WTC11 (cell line): ENCODE measurements around the gene TUBB2A. TPM values are rescaled to one million over a fixed set of nuclear protein-coding genes. Genes with fewer than 3 reads are reported as not detected.
A peak's percentile ranks its signal among the peaks of the same experiment; 100 is the strongest.

Experiments
- ATAC-seq: fragments of 200-7000 bp; cut with Tn5 transposase; 2 replicates; pipeline ENCODE4 v1.10.0; 2021; ENCODE audit warnings: mild to moderate bottlenecking, moderate library complexity
- CTCF ChIA-PET: fragments of 300-600 bp; sonication (Branson Sonifier 250); formaldehyde crosslinking; loops from one replicate; lab custom pipeline; 2021; ENCODE audit warnings: antibody characterized with exemption; lab: Charles Lee
- POLR2A ChIA-PET: fragments of 350-600 bp; sonication (Branson Sonifier 250); formaldehyde crosslinking; loops from one replicate; lab custom pipeline; 2021; ENCODE audit warnings: antibody characterized with exemption; lab: Charles Lee
- DNase-seq: peaks from one replicate; pipeline ENCODE4 v3.0.0; 2021; ENCODE audit warnings: low spot score
- H3K27ac Mint-ChIP-seq: 2 replicates; pipeline ENCODE4 v1.8.0; 2021; ENCODE audit warnings: mixed read lengths
- H3K27me3 Mint-ChIP-seq: 2 replicates; pipeline ENCODE4 v1.8.0; 2021; ENCODE audit warnings: low read depth, mild to moderate bottlenecking, moderate library complexity, mixed read lengths
- H3K36me3 Mint-ChIP-seq: 2 replicates; pipeline ENCODE4 v1.8.0; 2021; ENCODE audit warnings: mixed read lengths
- H3K4me1 Mint-ChIP-seq: 2 replicates; pipeline ENCODE4 v1.8.0; 2022; ENCODE audit warnings: mixed read lengths
- H3K4me3 Mint-ChIP-seq: 2 replicates; pipeline ENCODE4 v1.8.0; 2021; ENCODE audit warnings: mild to moderate bottlenecking, moderate library complexity, mixed read lengths
- H3K9me3 Mint-ChIP-seq: 2 replicates; pipeline ENCODE4 v1.8.0; 2021; ENCODE audit warnings: mixed read lengths
- ATF2 ChIP-seq: sonication (generic); formaldehyde crosslinking; IDR thresholded peaks from 2 replicates; pipeline ENCODE4 v1.8.1; 2022; ENCODE audit warnings: low read depth, missing genetic modification reagents, borderline replicate concordance
- CBFB ChIP-seq: sonication (generic); formaldehyde crosslinking; IDR thresholded peaks from 2 replicates; pipeline ENCODE4 v1.8.1; 2022; ENCODE audit warnings: mild to moderate bottlenecking, low read depth, missing genetic modification reagents
- CREM ChIP-seq: sonication (generic); formaldehyde crosslinking; IDR thresholded peaks from 2 replicates; pipeline ENCODE4 v1.8.1; 2022; ENCODE audit warnings: mild to moderate bottlenecking, missing genetic modification reagents, moderate library complexity
- GRHL2 ChIP-seq: fragments of 250-450 bp; sonication (Bioruptor Pico); IDR thresholded peaks from 2 replicates; pipeline ENCODE4 v1.8.0; 2022; ENCODE audit warnings: mild to moderate bottlenecking, moderate library complexity; ENCODE audit not compliant: insufficient replicate concordance, severe bottlenecking
- IRF2 ChIP-seq: sonication (generic); formaldehyde crosslinking; IDR thresholded peaks from 2 replicates; pipeline ENCODE4 v1.8.0; 2022; ENCODE audit warnings: low read depth, missing genetic modification reagents, borderline replicate concordance
- JUN ChIP-seq: sonication (generic); formaldehyde crosslinking; IDR thresholded peaks from 2 replicates; pipeline ENCODE4 v1.8.0; 2023; ENCODE audit warnings: mild to moderate bottlenecking, missing genetic modification reagents
- MYBL2 ChIP-seq: sonication (generic); formaldehyde crosslinking; IDR thresholded peaks from 2 replicates; pipeline ENCODE4 v1.8.1; 2023; ENCODE audit warnings: mild to moderate bottlenecking, moderate library complexity, missing genetic modification reagents
- NFATC4 ChIP-seq: fragments of 250-450 bp; sonication (Bioruptor Pico); IDR thresholded peaks from 2 replicates; pipeline ENCODE4 v1.9.0; 2021; ENCODE audit warnings: mild to moderate bottlenecking
- NFE2L1 ChIP-seq: sonication (generic); formaldehyde crosslinking; IDR thresholded peaks from 2 replicates; pipeline ENCODE4 v1.8.1; 2023; ENCODE audit warnings: missing genetic modification reagents
- NR1H2 ChIP-seq: sonication (generic); formaldehyde crosslinking; IDR thresholded peaks from 2 replicates; pipeline ENCODE4 v1.9.0; 2021; ENCODE audit warnings: mild to moderate bottlenecking, moderate library complexity, missing genetic modification reagents
- OVOL2 ChIP-seq: fragments of 250-450 bp; sonication (Bioruptor Pico); IDR thresholded peaks from 2 replicates; pipeline ENCODE4 v1.9.0; 2021; ENCODE audit warnings: mild to moderate bottlenecking, borderline replicate concordance
- SMAD3 ChIP-seq: sonication (generic); formaldehyde crosslinking; IDR thresholded peaks from 2 replicates; pipeline ENCODE4 v1.8.0; 2022; ENCODE audit warnings: missing genetic modification reagents, mild to moderate bottlenecking, borderline replicate concordance
- SOX15 ChIP-seq: fragments of 250-450 bp; sonication (Bioruptor Pico); IDR thresholded peaks from 2 replicates; pipeline ENCODE4 v1.9.0; 2021; ENCODE audit warnings: mild to moderate bottlenecking
- TEAD4 ChIP-seq: sonication (generic); formaldehyde crosslinking; IDR thresholded peaks from 2 replicates; pipeline ENCODE4 v1.8.0; 2022; ENCODE audit warnings: mild to moderate bottlenecking, missing genetic modification reagents
- ZNF121 ChIP-seq: sonication (generic); formaldehyde crosslinking; IDR thresholded peaks from 2 replicates; pipeline ENCODE4 v1.8.0; 2023; ENCODE audit warnings: missing genetic modification reagents
- ZNF138 ChIP-seq: sonication (generic); formaldehyde crosslinking; conservative IDR thresholded peaks from 2 replicates; pipeline ENCODE4 v1.8.1; 2022; ENCODE audit warnings: mild to moderate bottlenecking, moderate library complexity, missing genetic modification reagents
- ZNF396 ChIP-seq: fragments of 250-450 bp; sonication (Bioruptor Pico); IDR thresholded peaks from 2 replicates; pipeline ENCODE4 v1.8.0; 2021; ENCODE audit warnings: mild to moderate bottlenecking, moderate library complexity, borderline replicate concordance
- total RNA-seq: library from RNA; stranded (reverse); gene quantifications from 3 replicates; pipeline ENCODE4 v1.2.3, GENCODE V29; 2021
- TF ChIP-seq, protein P1 (sequence below): sonication (generic); formaldehyde crosslinking; IDR thresholded peaks from 2 replicates; pipeline ENCODE4 v1.8.1; 2023; ENCODE audit warnings: mild to moderate bottlenecking, missing genetic modification reagents
- TF ChIP-seq, protein P2 (sequence below): sonication (generic); formaldehyde crosslinking; IDR thresholded peaks from 2 replicates; pipeline ENCODE4 v1.8.0; 2022; ENCODE audit warnings: mild to moderate bottlenecking, missing genetic modification reagents
- TF ChIP-seq, protein P3 (sequence below): fragments of 250-450 bp; sonication (Bioruptor Pico); conservative IDR thresholded peaks from 2 replicates; pipeline ENCODE4 v1.9.0; 2021; ENCODE audit warnings: mild to moderate bottlenecking
- TF ChIP-seq, protein P4 (sequence below): sonication (generic); formaldehyde crosslinking; IDR thresholded peaks from 2 replicates; pipeline ENCODE4 v1.8.1; 2023; ENCODE audit warnings: mild to moderate bottlenecking, missing genetic modification reagents, moderate library complexity

The TUBB2A gene
- total RNA-seq, 1 experiment from 2014 or later, result 357 TPM

GRCh38 chr6:3118353-3119039, 38.8 kb downstream of the TUBB2A start, which contains the start of gene BPHL (continued):
- TF ChIP-seq ATF2 (CRISPR knock-in tag), result no peak
- TF ChIP-seq MYBL2 (CRISPR knock-in tag), result peak; percentile 79; the same call in 1 of the 2 replicates
- no peak for TF ChIP-seq CREM (CRISPR knock-in tag)
- no peak for TF ChIP-seq NR1H2 (CRISPR knock-in tag)
- TF ChIP-seq, protein P1, sequence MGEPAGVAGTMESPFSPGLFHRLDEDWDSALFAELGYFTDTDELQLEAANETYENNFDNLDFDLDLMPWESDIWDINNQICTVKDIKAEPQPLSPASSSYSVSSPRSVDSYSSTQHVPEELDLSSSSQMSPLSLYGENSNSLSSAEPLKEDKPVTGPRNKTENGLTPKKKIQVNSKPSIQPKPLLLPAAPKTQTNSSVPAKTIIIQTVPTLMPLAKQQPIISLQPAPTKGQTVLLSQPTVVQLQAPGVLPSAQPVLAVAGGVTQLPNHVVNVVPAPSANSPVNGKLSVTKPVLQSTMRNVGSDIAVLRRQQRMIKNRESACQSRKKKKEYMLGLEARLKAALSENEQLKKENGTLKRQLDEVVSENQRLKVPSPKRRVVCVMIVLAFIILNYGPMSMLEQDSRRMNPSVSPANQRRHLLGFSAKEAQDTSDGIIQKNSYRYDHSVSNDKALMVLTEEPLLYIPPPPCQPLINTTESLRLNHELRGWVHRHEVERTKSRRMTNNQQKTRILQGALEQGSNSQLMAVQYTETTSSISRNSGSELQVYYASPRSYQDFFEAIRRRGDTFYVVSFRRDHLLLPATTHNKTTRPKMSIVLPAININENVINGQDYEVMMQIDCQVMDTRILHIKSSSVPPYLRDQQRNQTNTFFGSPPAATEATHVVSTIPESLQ (CRISPR knock-in tag), result no peak
- no peak for TF ChIP-seq CBFB
- TF ChIP-seq, protein P2, sequence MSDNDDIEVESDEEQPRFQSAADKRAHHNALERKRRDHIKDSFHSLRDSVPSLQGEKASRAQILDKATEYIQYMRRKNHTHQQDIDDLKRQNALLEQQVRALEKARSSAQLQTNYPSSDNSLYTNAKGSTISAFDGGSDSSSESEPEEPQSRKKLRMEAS (CRISPR knock-in tag), result peak; percentile 88

GRCh38 chr6:3117912-3118352, 39.4 kb downstream of the TUBB2A start:
- no peak for ATAC-seq
- peaks cover 25% of the 10 kb centered on the region for H3K4me1 Mint-ChIP-seq
- H3K27me3 Mint-ChIP-seq, result no peaks in the 10 kb centered on the region
- POLR2A ChIA-PET, result no interaction called here
- no peak for TF ChIP-seq ATF2 (CRISPR knock-in tag)
- TF ChIP-seq ZNF138, result no peak
- no peak for TF ChIP-seq SOX15 (CRISPR knock-in tag)
- TF ChIP-seq ZNF396 (CRISPR knock-in tag), result no peak
- TF ChIP-seq IRF2 (CRISPR knock-in tag), result no peak
- no peak for TF ChIP-seq GRHL2 (CRISPR knock-in tag)
- TF ChIP-seq, protein P3, sequence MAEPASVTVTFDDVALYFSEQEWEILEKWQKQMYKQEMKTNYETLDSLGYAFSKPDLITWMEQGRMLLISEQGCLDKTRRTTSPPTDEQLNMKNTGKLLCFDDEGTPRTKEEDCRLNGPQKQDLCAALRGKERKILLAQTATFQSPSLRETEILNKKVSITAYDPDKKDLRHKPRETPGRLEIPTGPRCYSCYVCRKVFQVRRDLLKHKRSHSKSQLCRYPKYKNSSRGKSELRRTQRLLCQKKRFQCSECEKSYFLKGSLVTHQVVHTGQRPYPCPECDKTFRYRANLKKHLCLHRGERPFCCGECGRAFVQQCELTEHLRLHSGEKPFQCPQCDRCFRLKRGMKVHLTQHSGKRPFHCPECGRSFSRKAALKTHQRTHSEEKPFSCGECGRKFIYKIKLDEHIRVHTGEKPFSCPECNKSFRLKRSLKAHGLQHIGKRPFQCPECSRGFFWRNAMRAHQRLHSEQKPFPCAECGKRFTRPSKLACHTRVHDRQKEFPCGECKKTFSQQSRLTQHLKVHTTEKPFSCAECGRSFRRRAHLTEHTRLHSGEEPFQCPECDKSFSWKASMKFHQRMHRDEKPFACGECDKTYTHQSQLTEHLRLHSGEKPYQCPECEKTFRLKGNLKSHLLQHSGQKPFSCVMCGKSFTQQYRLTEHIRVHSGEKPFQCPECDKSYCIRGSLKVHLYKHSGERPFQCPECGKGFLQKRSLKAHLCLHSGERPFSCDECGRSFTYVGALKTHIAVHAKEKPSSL, result no peak
- no peak for TF ChIP-seq NFE2L1 (CRISPR knock-in tag)
- no peak for TF ChIP-seq ZNF121 (CRISPR knock-in tag)
- TF ChIP-seq SMAD3, result no peak
- no peak for TF ChIP-seq OVOL2 (CRISPR knock-in tag)
- TF ChIP-seq NFATC4 (CRISPR knock-in tag), result no peak
- TF ChIP-seq, protein P4, sequence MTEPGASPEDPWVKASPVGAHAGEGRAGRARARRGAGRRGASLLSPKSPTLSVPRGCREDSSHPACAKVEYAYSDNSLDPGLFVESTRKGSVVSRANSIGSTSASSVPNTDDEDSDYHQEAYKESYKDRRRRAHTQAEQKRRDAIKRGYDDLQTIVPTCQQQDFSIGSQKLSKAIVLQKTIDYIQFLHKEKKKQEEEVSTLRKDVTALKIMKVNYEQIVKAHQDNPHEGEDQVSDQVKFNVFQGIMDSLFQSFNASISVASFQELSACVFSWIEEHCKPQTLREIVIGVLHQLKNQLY (CRISPR knock-in tag), result no peak
- no peak for TF ChIP-seq JUN
- no peak for TF ChIP-seq TEAD4 (CRISPR knock-in tag)
- TF ChIP-seq, protein P1 (CRISPR knock-in tag), result no peak
- H3K27ac Mint-ChIP-seq, result peak overlapping the region; percentile 97
- no peak for DNase-seq
- peak overlapping the region; percentile 71 for H3K4me3 Mint-ChIP-seq
- CTCF ChIA-PET, result interaction anchor here (0.6 to 4.0 kb wide), 5 partner anchors 9 to 272 kb away, joined by 3 to 13 read pairs (median 4); partner anchors contain the start of gene NQO2
- no peaks in the 10 kb centered on the region for H3K9me3 Mint-ChIP-seq
- peaks cover 7% of the 10 kb centered on the region for H3K36me3 Mint-ChIP-seq
